GM10266 (cell line): ENCODE results near the gene PKN2.
"Not testable (repeated sequence)": the region's sequence is repeated elsewhere in the genome, so short reads cannot be mapped to it uniquely, and the experiment has no call there.

ENCODE experiments used
- DNase-seq: peaks from one replicate; pipeline ENCODE4 v3.0.0; 2012; ENCODE audit errors: extremely low spot score
- TF ChIP-seq, protein P1 (sequence below): IDR thresholded peaks from 2 replicates; pipeline ENCODE4 v1.5.1; 2012; ENCODE audit warnings: mild to moderate bottlenecking, low read depth; ENCODE audit not compliant: control insufficient read depth, insufficient read depth; ENCODE audit errors: missing control alignments

PKN2 gene

DNA sequence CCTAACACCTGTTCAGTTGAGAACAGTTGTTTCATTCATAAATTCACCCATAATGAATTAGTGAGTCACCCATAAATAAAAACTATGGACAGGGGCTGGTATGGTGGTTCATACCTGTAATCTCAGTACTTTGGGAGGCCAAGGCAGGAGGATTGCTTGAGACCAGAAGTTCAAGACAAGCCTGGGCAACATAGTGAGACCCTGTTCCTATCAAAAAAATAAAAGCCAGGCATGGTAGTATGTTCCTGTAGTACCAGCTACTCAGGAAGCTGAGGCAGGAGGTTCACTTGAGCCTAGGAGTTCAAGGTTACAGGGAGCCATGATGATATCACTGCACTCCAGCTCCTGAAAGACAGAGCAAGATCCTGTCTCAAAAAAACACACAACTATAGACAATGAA lies 128.3 kb downstream of the PKN2 start:
- TF ChIP-seq, protein P1, sequence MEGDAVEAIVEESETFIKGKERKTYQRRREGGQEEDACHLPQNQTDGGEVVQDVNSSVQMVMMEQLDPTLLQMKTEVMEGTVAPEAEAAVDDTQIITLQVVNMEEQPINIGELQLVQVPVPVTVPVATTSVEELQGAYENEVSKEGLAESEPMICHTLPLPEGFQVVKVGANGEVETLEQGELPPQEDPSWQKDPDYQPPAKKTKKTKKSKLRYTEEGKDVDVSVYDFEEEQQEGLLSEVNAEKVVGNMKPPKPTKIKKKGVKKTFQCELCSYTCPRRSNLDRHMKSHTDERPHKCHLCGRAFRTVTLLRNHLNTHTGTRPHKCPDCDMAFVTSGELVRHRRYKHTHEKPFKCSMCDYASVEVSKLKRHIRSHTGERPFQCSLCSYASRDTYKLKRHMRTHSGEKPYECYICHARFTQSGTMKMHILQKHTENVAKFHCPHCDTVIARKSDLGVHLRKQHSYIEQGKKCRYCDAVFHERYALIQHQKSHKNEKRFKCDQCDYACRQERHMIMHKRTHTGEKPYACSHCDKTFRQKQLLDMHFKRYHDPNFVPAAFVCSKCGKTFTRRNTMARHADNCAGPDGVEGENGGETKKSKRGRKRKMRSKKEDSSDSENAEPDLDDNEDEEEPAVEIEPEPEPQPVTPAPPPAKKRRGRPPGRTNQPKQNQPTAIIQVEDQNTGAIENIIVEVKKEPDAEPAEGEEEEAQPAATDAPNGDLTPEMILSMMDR, result no peak

GRCh38 chr1:88813471-88813870 lies 129.4 kb downstream of the PKN2 start:
- TF ChIP-seq, protein P1, result no peak
- no peak for DNase-seq

More for the DNA sequence above, 128.3 kb downstream of the PKN2 start:
- DNase-seq, result no peak

GRCh38 chr1:88819642-88820041 lies 135.6 kb downstream of the PKN2 start:
- DNase-seq, result not testable (repeated sequence)

DNA sequence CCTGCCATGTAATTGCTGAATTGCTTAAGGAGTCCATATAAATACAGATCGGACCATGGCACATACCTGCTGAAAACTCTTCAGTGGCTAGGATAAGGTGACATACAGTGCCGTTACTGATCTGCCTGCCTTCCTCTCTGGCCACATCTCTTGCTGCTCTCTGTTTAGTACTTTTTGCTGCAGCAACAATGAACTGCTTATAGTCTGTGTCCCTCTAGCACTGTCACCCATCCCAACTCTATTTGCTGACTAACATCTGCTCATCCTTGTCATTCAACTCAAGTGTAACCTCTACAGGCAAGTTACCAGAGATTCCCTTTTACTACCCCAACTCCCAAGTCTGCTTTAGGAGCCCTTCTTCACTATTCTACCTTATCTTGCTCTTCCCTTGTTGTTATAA lies 141.6 kb downstream of the PKN2 start:
- DNase-seq, result no peak
- TF ChIP-seq, protein P1, result no peak

DNA sequence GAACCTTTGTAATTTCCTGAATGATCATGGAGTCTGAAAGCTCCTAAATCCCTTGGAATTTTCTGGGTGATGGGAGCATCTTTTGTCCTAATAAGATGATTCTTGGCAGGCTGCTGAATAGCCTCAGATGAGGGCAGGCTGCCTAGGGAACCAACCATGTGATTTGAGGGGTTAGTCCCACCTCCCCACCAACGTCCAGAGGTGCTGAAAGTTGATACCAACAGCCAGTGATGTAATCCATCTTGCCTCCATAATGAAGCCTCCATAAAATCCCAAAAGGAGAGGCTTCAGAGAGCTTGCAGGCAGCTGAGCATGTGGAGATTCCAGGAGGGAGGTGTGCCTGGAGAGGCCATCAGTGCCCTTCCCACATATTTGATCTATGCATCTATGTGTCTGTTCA lies 163.6 kb downstream of the PKN2 start:
- TF ChIP-seq, protein P1, result no peak
- DNase-seq, result no peak

GRCh38 chr1:88851303-88852063 lies 167.4 kb downstream of the PKN2 start:
- TF ChIP-seq, protein P1, result no peak
- no peak for DNase-seq

- DNase-seq, result no peak
- TF ChIP-seq, protein P1, result no peak
These were observed 183.9 kb downstream of the PKN2 start for GRCh38 chr1:88867743-88868521.

DNA sequence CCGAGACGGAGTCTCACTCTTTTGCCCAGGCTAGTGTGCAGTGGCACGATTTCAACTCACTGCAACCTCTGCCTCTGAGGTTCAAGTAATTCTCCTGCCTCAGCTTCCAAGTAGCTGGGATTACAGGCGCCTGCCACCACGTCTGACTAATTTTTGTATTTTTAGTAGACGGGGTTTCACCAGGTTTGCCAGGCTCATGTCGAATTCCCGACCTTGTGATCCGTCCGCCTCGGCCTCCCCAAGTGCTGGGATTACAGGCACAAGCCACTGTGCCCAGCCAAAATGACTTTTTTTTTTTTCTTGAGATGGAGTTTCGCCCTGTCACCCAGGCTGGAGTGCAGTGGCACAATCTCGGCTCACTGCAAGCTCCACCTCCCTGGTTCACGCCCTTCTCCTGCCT lies 185.6 kb downstream of the PKN2 start:
- DNase-seq, result not testable (repeated sequence)
